Loucy (cell line): ENCODE data around the gene FABP6.

Experiments
- EZH2phosphoT487 ChIP-seq: fragments of 200-600 bp; IDR thresholded peaks from 2 replicates; pipeline ENCODE4 v1.6.1; 2018; ENCODE audit warnings: antibody characterized with exemption, mild to moderate bottlenecking, moderate library complexity, borderline replicate concordance
- TF ChIP-seq, protein P1 (sequence below): fragments of 200-600 bp; sonication (generic); conservative IDR thresholded peaks from 2 replicates; pipeline ENCODE4 v1.5.1; 2014; ENCODE audit warnings: mild to moderate bottlenecking, antibody characterized with exemption, low read length

DNA sequence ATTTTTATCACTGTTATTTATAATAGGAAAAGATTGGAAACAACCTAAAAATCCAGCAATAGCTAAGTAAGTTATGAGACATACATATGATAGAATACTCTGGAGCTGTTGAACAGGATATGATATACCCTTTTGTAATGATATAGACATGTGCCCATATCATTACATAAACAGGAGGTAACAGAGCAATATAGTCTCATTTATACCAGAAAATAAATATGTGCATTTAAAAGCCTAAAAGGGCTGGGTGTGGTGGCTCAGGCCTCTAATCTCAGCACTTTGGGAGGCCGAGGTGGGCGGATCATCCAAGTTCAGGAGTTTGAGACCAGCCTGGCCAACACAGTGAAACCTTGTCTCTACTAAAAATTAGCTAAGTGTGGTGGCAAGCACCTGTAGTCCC lies 2.3 kb upstream of the FABP6 start:
- TF ChIP-seq, protein P1, sequence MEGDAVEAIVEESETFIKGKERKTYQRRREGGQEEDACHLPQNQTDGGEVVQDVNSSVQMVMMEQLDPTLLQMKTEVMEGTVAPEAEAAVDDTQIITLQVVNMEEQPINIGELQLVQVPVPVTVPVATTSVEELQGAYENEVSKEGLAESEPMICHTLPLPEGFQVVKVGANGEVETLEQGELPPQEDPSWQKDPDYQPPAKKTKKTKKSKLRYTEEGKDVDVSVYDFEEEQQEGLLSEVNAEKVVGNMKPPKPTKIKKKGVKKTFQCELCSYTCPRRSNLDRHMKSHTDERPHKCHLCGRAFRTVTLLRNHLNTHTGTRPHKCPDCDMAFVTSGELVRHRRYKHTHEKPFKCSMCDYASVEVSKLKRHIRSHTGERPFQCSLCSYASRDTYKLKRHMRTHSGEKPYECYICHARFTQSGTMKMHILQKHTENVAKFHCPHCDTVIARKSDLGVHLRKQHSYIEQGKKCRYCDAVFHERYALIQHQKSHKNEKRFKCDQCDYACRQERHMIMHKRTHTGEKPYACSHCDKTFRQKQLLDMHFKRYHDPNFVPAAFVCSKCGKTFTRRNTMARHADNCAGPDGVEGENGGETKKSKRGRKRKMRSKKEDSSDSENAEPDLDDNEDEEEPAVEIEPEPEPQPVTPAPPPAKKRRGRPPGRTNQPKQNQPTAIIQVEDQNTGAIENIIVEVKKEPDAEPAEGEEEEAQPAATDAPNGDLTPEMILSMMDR = no peak
- no peak for TF ChIP-seq EZH2phosphoT487
